ENCODE measurements around the gene ALKBH5.

DNA sequence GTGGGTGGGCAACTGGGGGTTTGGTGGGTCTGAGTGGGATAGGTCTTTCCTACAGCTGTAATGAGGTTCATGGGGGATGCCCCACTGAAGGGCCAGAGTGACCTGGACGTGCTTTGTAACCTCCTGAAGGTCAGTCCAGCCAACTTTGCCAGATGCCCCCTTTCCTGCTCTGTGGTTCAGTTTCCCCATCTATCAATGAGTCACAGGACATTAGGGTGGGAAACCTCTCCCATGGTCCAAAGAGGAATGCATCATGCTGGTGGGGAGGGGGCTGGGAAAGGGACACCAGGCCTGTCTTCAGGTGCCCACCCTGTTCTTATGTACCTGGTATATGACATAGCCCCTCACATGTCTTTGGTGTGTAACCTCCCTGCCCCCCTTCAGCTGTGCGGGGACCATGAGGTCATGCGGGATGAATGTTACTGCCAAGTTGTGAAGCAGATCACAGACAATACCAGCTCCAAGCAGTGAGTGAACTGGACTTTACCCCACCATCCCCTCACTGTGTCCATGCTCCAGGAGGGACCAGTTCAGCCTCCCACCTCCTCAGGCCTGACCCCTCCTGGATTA, 24.0 kb upstream of the ALKBH5 start:
- TF ChIP-seq EZH2phosphoT487 (IDR thresholded peaks at IDR 0.05; ENCODE audit: borderline replicate concordance, low read length) (no peak), CTCF (IDR thresholded peaks at IDR 0.05; ENCODE audit: low read depth, low read length, poor library complexity, severe bottlenecking) (no peak)
